Fibroblast of lung (primary cell): ENCODE data around the gene DENND1A. TPM values are rescaled to one million over a fixed set of nuclear protein-coding genes. Genes with fewer than 3 reads are reported as not detected.

Experiments used
- DNase-seq, 2 donors: peaks; one replicate each; pipeline versions ENCODE4 v3.0.0 to v3.0.0-alpha.2; 2010; ENCODE audit warnings: low read depth in 2 of 2
- H2AFZ ChIP-seq: 2 replicates; pipeline ENCODE4 v1.5.1; 2012; ENCODE audit warnings: low read length, control low read depth, inconsistent platforms
- H3K27ac ChIP-seq: 2 replicates; pipeline ENCODE4 v1.5.1; 2011; ENCODE audit warnings: low read length, control low read depth; ENCODE audit not compliant: insufficient read depth
- H3K27me3 ChIP-seq: 2 replicates; pipeline ENCODE4 v1.5.1; 2011; ENCODE audit warnings: mild to moderate bottlenecking, low read length; ENCODE audit not compliant: control insufficient read depth, insufficient read depth
- H3K36me3 ChIP-seq: 2 replicates; pipeline ENCODE4 v1.5.1; 2011; ENCODE audit warnings: low read length; ENCODE audit not compliant: control insufficient read depth, insufficient read depth
- H3K4me1 ChIP-seq: 2 replicates; pipeline ENCODE4 v1.5.1; 2011; ENCODE audit warnings: low read length; ENCODE audit not compliant: control insufficient read depth, insufficient read depth; ENCODE audit errors: extremely low read depth
- H3K4me2 ChIP-seq: 2 replicates; pipeline ENCODE4 v1.5.1; 2011; ENCODE audit warnings: low read length, control low read depth; ENCODE audit not compliant: insufficient read depth; ENCODE audit errors: extremely low read depth
- H3K4me3 ChIP-seq, 4 experiments: fragments of 200-600 bp in 1 of 4; sonication (generic) in 1 of 4; replicated peaks in 1 of 4; 2 replicates each; pipeline ENCODE4 v1.5.1; 2011 to 2016; ENCODE audit warnings: low read length in 4 of 4, low read depth in 3 of 4, mild to moderate bottlenecking in 3 of 4, control low read depth in 2 of 4, inconsistent platforms in 1 of 4, mixed read lengths in 1 of 4; ENCODE audit not compliant: insufficient read depth in 1 of 4; ENCODE audit errors: control extremely low read depth in 1 of 4
- H3K79me2 ChIP-seq: 2 replicates; pipeline ENCODE4 v1.5.1; 2012; ENCODE audit warnings: mild to moderate bottlenecking, low read length, inconsistent platforms; ENCODE audit not compliant: control insufficient read depth, insufficient read depth
- H3K9ac ChIP-seq: 2 replicates; pipeline ENCODE4 v1.5.1; 2011; ENCODE audit warnings: mild to moderate bottlenecking, low read length, control low read depth; ENCODE audit not compliant: insufficient read depth
- H3K9me3 ChIP-seq: 2 replicates; pipeline ENCODE4 v1.5.1; 2012; ENCODE audit warnings: low read depth, low read length; ENCODE audit not compliant: control insufficient read depth, insufficient read depth
- H4K20me1 ChIP-seq: 2 replicates; pipeline ENCODE4 v1.5.1; 2011; ENCODE audit warnings: low read length; ENCODE audit not compliant: control insufficient read depth, insufficient read depth; ENCODE audit errors: extremely low read depth
- CTCF ChIP-seq, 2 donors: IDR thresholded peaks in 1 of 2; conservative IDR thresholded peaks in 1 of 2; 1 replicate in 1 of 2; 2 replicates in 1 of 2; pipeline ENCODE4 v1.5.1; 2011 to 2012; ENCODE audit warnings: low read length in 2 of 2, control low read depth in 1 of 2, inconsistent platforms in 1 of 2, low read depth in 1 of 2, mild to moderate bottlenecking in 1 of 2
- EZH2 ChIP-seq: IDR thresholded peaks from 2 replicates; pipeline ENCODE4 v1.5.1; 2012; ENCODE audit warnings: low read length, control low read depth, mild to moderate bottlenecking; ENCODE audit errors: missing control alignments
- polyA plus RNA-seq, 2 donors: library from polyadenylated mRNA; depleted of rRNA in 1 of 2; stranded (reverse) in 1 of 2; unstranded in 1 of 2; fragments of >200 nt; gene quantifications; 2 replicates each; pipeline ENCODE4 v1.2.1, GENCODE V29; 2011 to 2012; ENCODE audit warnings: missing spikeins in 1 of 2
- total RNA-seq: library from RNA; depleted of rRNA; stranded (reverse); fragments of >200 nt; gene quantifications from 2 replicates; pipeline ENCODE4 v1.2.1, GENCODE V29; 2014

The DENND1A gene
- total and polyA plus RNA-seq, 2 donors (not counting 1 experiment from before 2014, with no cell fraction given) = 13.0 to 18.3 TPM

DNA sequence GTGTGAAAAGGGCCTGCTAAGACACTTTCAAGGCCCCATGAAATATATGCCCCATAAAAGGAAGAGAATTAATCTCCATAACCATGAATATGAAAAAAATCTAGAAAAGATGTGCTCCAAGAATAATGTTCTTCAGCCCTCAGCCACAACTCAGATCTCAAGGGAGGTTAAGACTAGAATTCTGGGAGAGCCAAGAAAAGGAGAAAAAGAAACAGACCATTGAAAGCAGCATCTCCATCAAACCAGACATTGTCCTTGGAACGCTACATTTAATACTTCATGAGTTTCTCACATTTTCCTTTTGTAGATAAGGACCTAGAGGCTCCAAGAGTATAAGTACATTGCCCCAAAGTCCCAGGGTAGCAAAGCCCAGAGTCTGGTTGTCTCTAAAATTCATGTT is 270.6 kb downstream of the DENND1A start:
- Histone ChIP-seq H3K9me3 (no peaks in the 10 kb centered on the region), H2AFZ (no peak overlapping the region), H3K4me2 (no peak overlapping the region), H3K9ac (no peak overlapping the region), H3K4me1 (no peaks in the 10 kb centered on the region), H3K4me3 (no peak overlapping the region), H3K27me3 (no peaks in the 10 kb centered on the region), H3K36me3 (no peaks in the 10 kb centered on the region), H4K20me1 (no peaks in the 10 kb centered on the region), H3K79me2 (no peaks in the 10 kb centered on the region), H3K27ac (no peak overlapping the region)
- DNase-seq = no peak
- TF ChIP-seq CTCF (conservative IDR thresholded peaks at IDR 0.05 in 1 of 2, IDR thresholded peaks at IDR 0.05 in 1 of 2; ENCODE audit: low read depth in 1 of 2, low read length in 2 of 2) = no peak
- TF ChIP-seq EZH2 = no peak

DNA sequence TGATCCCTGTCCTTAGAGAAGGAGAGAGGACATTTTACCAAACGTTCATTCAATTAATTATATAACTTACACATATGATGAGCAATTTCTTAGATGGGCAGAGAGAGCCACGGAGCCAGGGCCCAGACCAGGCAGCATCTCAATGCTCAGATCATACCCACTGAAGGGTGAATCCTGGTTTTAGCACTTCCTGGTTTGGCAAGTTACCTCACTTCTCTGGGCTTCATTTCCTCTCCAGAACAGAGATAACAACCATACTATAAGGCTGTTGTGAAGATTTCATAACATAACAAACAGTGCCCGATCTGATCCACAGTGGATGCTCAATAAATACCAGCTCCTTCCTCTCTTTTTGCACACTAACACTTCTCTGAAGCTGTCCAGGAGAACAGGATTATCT is 271.1 kb downstream of the DENND1A start:
- H3K27me3 ChIP-seq = no peaks in the 10 kb centered on the region
- no peaks in the 10 kb centered on the region for H3K4me1 ChIP-seq
- no peak overlapping the region for H3K4me2 ChIP-seq
- H3K36me3 ChIP-seq = no peaks in the 10 kb centered on the region
- no peak overlapping the region for H2AFZ ChIP-seq
- DNase-seq = no peak
- H3K79me2 ChIP-seq = no peaks in the 10 kb centered on the region
- no peaks in the 10 kb centered on the region for H3K9me3 ChIP-seq
- H4K20me1 ChIP-seq = no peaks in the 10 kb centered on the region
- TF ChIP-seq CTCF (conservative IDR thresholded peaks at IDR 0.05 in 1 of 2, IDR thresholded peaks at IDR 0.05 in 1 of 2; ENCODE audit: low read depth in 1 of 2, low read length in 2 of 2) (no peak), EZH2 (no peak)
- no peak overlapping the region for H3K4me3 ChIP-seq
- H3K27ac ChIP-seq = no peak overlapping the region
- H3K9ac ChIP-seq = no peak overlapping the region

- Histone ChIP-seq H3K36me3 (no peaks in the 10 kb centered on the region), H3K27me3 (no peaks in the 10 kb centered on the region), H3K9me3 (no peaks in the 10 kb centered on the region), H2AFZ (no peak overlapping the region), H3K4me1 (no peaks in the 10 kb centered on the region), H3K79me2 (no peaks in the 10 kb centered on the region), H3K9ac (no peak overlapping the region), H4K20me1 (no peaks in the 10 kb centered on the region), H3K27ac (no peak overlapping the region), H3K4me3 (no peak overlapping the region), H3K4me2 (no peak overlapping the region)
- TF ChIP-seq CTCF (conservative IDR thresholded peaks at IDR 0.05 in 1 of 2, IDR thresholded peaks at IDR 0.05 in 1 of 2; ENCODE audit: low read depth in 1 of 2, low read length in 2 of 2) = no peak
- no peak for TF ChIP-seq EZH2
- DNase-seq = no peak
Measured at GRCh38 chr9:123657941-123658340, 272.0 kb downstream of the DENND1A start.
